WTC11 (cell line): ENCODE measurements around the gene OTP.

Experiments used
- CTCF ChIP-seq: fragments of 200-600 bp; IDR thresholded peaks from 2 replicates; pipeline ENCODE4 v1.8.0; 2022; ENCODE audit warnings: antibody characterized with exemption
- ELF4 ChIP-seq: sonication (generic); formaldehyde crosslinking; IDR thresholded peaks from 2 replicates; pipeline ENCODE4 v1.8.1; 2022; ENCODE audit warnings: low read depth, mild to moderate bottlenecking, moderate library complexity, missing genetic modification reagents
- ZNF121 ChIP-seq: sonication (generic); formaldehyde crosslinking; IDR thresholded peaks from 2 replicates; pipeline ENCODE4 v1.8.0; 2023; ENCODE audit warnings: missing genetic modification reagents

- TF ChIP-seq CTCF (peak; percentile 21; the same call in 1 of the 2 replicates), ZNF121 (CRISPR knock-in tag) (no peak), ELF4 (no peak)
These were observed 18.1 kb downstream of the OTP start for GRCh38 chr5:77620405-77620804.
